Measurements from ENCODE around the gene TMEM271.

- TF ChIP-seq ZC3H10 (CRISPR knock-in tag; IDR thresholded peaks at IDR 0.05) (no peak), CREB5 (CRISPR knock-in tag; IDR thresholded peaks at IDR 0.05; ENCODE audit: low read depth) (no peak), PATZ1 (CRISPR knock-in tag; IDR thresholded peaks at IDR 0.05; ENCODE audit: borderline replicate concordance) (no peak), ESRRG (CRISPR knock-in tag; IDR thresholded peaks at IDR 0.05) (no peak), CSRNP3 (CRISPR knock-in tag; IDR thresholded peaks at IDR 0.05) (no peak), POU6F1 (CRISPR knock-in tag; IDR thresholded peaks at IDR 0.05; ENCODE audit: borderline replicate concordance, low read depth) (no peak), RARB (CRISPR knock-in tag; IDR thresholded peaks at IDR 0.05) (no peak), ZNF565 (CRISPR knock-in tag; conservative IDR thresholded peaks at IDR 0.05; ENCODE audit: low read depth) (no peak), ZFP3 (CRISPR knock-in tag; IDR thresholded peaks at IDR 0.05) (no peak), GLIS3 (CRISPR knock-in tag; IDR thresholded peaks at IDR 0.05) (no peak), TCF4 (CRISPR knock-in tag; IDR thresholded peaks at IDR 0.05; ENCODE audit: borderline replicate concordance) (no peak), BACH2 (CRISPR knock-in tag; IDR thresholded peaks at IDR 0.05; ENCODE audit: borderline replicate concordance) (no peak), TOX (CRISPR knock-in tag; IDR thresholded peaks at IDR 0.05; ENCODE audit: borderline replicate concordance) (no peak)
Observed at GRCh38 chr4:534576-535151, 41.4 kb downstream of the TMEM271 start.

Data from SK-N-SH treated with all-trans-retinoic acid at 6 μM for 48 hours (cell line).